A673 (cell line): Measurements from ENCODE around the gene TOB2.

Source experiments
- CTCF ChIP-seq: fragments of 300-800, 200-600 bp; sonication (generic); conservative IDR thresholded peaks from 2 replicates; pipeline ENCODE4 v1.5.1; 2017; ENCODE audit warnings: low read depth, mild to moderate bottlenecking, antibody characterized with exemption, low read length, moderate library complexity, mixed read lengths
- EZH2 ChIP-seq: fragments of 200-600 bp; sonication (generic); IDR thresholded peaks from 2 replicates; pipeline ENCODE4 v1.6.1; 2017; ENCODE audit warnings: borderline replicate concordance, low read depth, mild to moderate bottlenecking, mixed read lengths, antibody characterized with exemption, low read length; ENCODE audit not compliant: poor library complexity, severe bottlenecking

DNA sequence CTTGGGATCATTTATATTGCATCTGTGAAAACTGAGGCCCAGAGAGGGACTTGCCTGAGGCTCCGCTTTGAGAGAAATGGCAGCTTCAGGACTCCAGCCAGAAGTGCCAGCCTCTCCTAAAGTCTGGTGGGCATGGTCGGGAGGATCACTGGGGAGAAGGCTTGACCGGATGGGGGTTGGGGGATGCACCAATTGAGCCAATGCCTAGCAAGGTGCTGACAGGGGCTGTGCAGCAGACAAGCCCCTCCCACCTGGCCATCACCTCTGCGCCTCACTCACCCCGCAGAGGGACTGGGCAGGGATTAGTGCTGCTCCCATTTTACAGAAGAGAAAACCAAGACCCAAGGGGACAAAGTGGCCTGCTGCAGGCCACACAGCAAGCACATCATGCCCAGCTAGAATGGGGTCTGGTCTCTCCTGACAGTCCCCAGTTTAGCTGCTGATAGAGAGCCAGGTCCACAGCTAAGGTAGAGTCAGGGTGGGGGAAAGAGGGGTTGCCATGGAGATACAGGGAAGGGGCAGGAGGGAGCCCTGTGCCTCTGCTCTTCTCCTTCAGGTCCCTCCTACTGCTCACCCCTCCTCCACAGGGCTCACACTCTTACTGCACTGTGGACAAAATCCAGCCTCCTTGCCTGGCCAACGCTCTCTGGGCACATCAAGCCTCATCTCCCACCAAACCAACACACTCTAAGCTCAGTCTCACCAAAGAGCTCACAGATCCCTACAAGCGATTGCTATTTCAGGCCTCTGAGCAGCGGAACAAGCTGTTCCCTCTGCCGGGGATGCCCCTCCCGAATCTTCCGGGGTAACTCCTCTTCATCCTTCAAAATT lies 35.4 kb downstream of the TOB2 start:
- TF ChIP-seq CTCF (no peak), EZH2 (no peak)
